ENCODE data around the gene CPVL.

- no peak for TF ChIP-seq CTCF (IDR thresholded peaks at IDR 0.05)
- TF ChIP-seq POLR2A (IDR thresholded peaks at IDR 0.05): peak; percentile 24
Observed at GRCh38 chr7:29190349-29191045, 44.2 kb upstream of the CPVL start.
